DOHH2 (cell line): ENCODE measurements around the gene ZNF860.
"Not testable (repeated sequence)": the region's sequence is repeated elsewhere in the genome, so short reads cannot be mapped to it uniquely, and the experiment has no call there.

Experiments
- H3F3A ChIP-seq: fragments of 200-600 bp; sonication (generic), shearing (Covaris generic); 2 replicates; pipeline ENCODE4 v1.6.0; 2016; ENCODE audit warnings: antibody characterized with exemption, mild to moderate bottlenecking; ENCODE audit not compliant: control insufficient read depth, insufficient read depth
- H3K27ac ChIP-seq: fragments of 200-600 bp; sonication (generic); 2 replicates; pipeline ENCODE4 v1.5.1; 2014; ENCODE audit warnings: low read depth, mild to moderate bottlenecking, low read length, moderate library complexity
- H3K27me3 ChIP-seq: fragments of 200-600 bp; sonication (generic); 2 replicates; pipeline ENCODE4 v1.6.1; 2014; ENCODE audit warnings: mild to moderate bottlenecking, low read length, mixed read lengths; ENCODE audit not compliant: control insufficient read depth
- H3K36me3 ChIP-seq: fragments of 200-600 bp; sonication (generic); 2 replicates; pipeline ENCODE4 v1.6.1; 2014; ENCODE audit warnings: mild to moderate bottlenecking, low read length, moderate library complexity, mixed read lengths; ENCODE audit not compliant: control insufficient read depth
- H3K4me1 ChIP-seq: fragments of 200-600 bp; sonication (generic); 2 replicates; pipeline ENCODE4 v1.6.1; 2014; ENCODE audit warnings: mild to moderate bottlenecking, low read length, mixed read lengths; ENCODE audit not compliant: control insufficient read depth
- H3K4me2 ChIP-seq: fragments of 200-600 bp; sonication (generic); 2 replicates; pipeline ENCODE4 v1.6.0; 2014; ENCODE audit warnings: mild to moderate bottlenecking, low read length, moderate library complexity
- H3K4me3 ChIP-seq: fragments of 200-600 bp; sonication (generic); 2 replicates; pipeline ENCODE4 v1.5.1; 2014; ENCODE audit warnings: mild to moderate bottlenecking, low read length, mixed read lengths
- H3K79me2 ChIP-seq: fragments of 200-600 bp; sonication (generic); 2 replicates; pipeline ENCODE4 v1.6.1; 2014; ENCODE audit warnings: mild to moderate bottlenecking, low read length, mixed read lengths; ENCODE audit not compliant: control insufficient read depth
- H3K9me2 ChIP-seq: fragments of 200-600 bp; sonication (generic); replicated peaks from 2 replicates; pipeline ENCODE4 v1.6.1; 2014; ENCODE audit warnings: mild to moderate bottlenecking, low read length, mixed read lengths; ENCODE audit not compliant: control insufficient read depth
- H3K9me3 ChIP-seq: fragments of 200-600 bp; sonication (generic); 2 replicates; pipeline ENCODE4 v1.6.1; 2014; ENCODE audit warnings: antibody characterized with exemption, low read length, mixed read lengths; ENCODE audit not compliant: control insufficient read depth, insufficient read depth
- H4K20me1 ChIP-seq: fragments of 200-600 bp; sonication (generic); 2 replicates; pipeline ENCODE4 v1.6.0; 2014; ENCODE audit warnings: low read depth, mild to moderate bottlenecking, antibody characterized with exemption, low read length, moderate library complexity; ENCODE audit not compliant: control insufficient read depth, insufficient read depth
- EZH2phosphoT487 ChIP-seq: fragments of 200-600 bp; sonication (generic); IDR thresholded peaks from 2 replicates; pipeline ENCODE4 v1.6.1; 2017; ENCODE audit warnings: borderline replicate concordance, mild to moderate bottlenecking, antibody characterized with exemption, low read length, moderate library complexity, mixed read lengths
- TF ChIP-seq, protein P1 (sequence below): fragments of 200-600 bp; sonication (generic); IDR thresholded peaks from one replicate; pipeline ENCODE4 v1.5.1; 2014; ENCODE audit warnings: antibody characterized with exemption, mild to moderate bottlenecking, low read depth, low read length; ENCODE audit not compliant: poor library complexity, severe bottlenecking

The ZNF860 gene

GRCh38 chr3:32004113-32004765, 22.7 kb downstream of the ZNF860 start:
- no peaks in the 10 kb centered on the region for H4K20me1 ChIP-seq
- no peaks in the 10 kb centered on the region for H3K9me2 ChIP-seq
- no peaks in the 10 kb centered on the region for H3K36me3 ChIP-seq
- H3K79me2 ChIP-seq, result no peaks in the 10 kb centered on the region
- TF ChIP-seq EZH2phosphoT487, result no peak
- TF ChIP-seq, protein P1, sequence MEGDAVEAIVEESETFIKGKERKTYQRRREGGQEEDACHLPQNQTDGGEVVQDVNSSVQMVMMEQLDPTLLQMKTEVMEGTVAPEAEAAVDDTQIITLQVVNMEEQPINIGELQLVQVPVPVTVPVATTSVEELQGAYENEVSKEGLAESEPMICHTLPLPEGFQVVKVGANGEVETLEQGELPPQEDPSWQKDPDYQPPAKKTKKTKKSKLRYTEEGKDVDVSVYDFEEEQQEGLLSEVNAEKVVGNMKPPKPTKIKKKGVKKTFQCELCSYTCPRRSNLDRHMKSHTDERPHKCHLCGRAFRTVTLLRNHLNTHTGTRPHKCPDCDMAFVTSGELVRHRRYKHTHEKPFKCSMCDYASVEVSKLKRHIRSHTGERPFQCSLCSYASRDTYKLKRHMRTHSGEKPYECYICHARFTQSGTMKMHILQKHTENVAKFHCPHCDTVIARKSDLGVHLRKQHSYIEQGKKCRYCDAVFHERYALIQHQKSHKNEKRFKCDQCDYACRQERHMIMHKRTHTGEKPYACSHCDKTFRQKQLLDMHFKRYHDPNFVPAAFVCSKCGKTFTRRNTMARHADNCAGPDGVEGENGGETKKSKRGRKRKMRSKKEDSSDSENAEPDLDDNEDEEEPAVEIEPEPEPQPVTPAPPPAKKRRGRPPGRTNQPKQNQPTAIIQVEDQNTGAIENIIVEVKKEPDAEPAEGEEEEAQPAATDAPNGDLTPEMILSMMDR, result no peak
- no peak overlapping the region for H3K27ac ChIP-seq
- no peaks in the 10 kb centered on the region for H3K27me3 ChIP-seq
- H3F3A ChIP-seq, result no peaks in the 10 kb centered on the region; the same call in 1 of the 2 replicates
- no peaks in the 10 kb centered on the region for H3K9me3 ChIP-seq
- H3K4me1 ChIP-seq, result peaks cover 35% of the 10 kb centered on the region
- H3K4me3 ChIP-seq, result no peak overlapping the region
- no peak overlapping the region for H3K4me2 ChIP-seq

- Histone ChIP-seq H3K4me3 (no peak overlapping the region), H3K27ac (no peak overlapping the region; the same call in 1 of the 2 replicates), H3K4me1 (peaks cover 29% of the 10 kb centered on the region), H4K20me1 (no peaks in the 10 kb centered on the region), H3K27me3 (no peaks in the 10 kb centered on the region), H3K36me3 (no peaks in the 10 kb centered on the region), H3K4me2 (0 out of 2 replicates have a peak overlapping the region, but pooled peaks have one; percentile 60), H3K79me2 (no peaks in the 10 kb centered on the region), H3K9me3 (no peaks in the 10 kb centered on the region), H3K9me2 (no peaks in the 10 kb centered on the region), H3F3A (no peaks in the 10 kb centered on the region; the same call in 1 of the 2 replicates)
- TF ChIP-seq EZH2phosphoT487, result no peak
Observed at GRCh38 chr3:32009101-32009500, 27.6 kb downstream of the ZNF860 start.

DNA sequence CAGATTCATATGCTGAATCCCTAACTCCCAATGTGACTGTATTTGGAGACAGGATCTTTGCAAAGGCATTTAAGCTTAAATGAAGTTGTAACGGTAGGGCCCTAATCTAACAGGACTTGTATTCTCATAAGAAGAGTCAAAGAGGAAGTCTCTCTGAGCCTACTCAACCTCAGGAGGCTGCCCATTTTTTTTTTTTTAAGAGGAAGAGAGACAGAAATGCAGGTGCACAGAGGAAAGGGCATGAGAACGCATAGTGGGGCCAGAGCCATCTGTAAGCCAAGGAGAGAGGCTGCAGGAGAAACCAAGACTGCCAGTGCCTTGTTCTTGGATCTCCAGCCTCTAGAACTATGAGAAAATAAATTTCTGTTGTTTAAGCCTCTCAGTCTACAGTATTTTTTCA, 28.4 kb downstream of the ZNF860 start:
- peaks cover 27% of the 10 kb centered on the region for H3K4me1 ChIP-seq
- H3F3A ChIP-seq, result no peaks in the 10 kb centered on the region; the same call in 1 of the 2 replicates
- peak overlapping the region; percentile 48 for H3K27ac ChIP-seq
- H3K9me2 ChIP-seq, result no peaks in the 10 kb centered on the region
- peak overlapping the region; percentile 60 for H3K4me2 ChIP-seq
- peak overlapping the region; percentile 39; the same call in 1 of the 2 replicates for H3K4me3 ChIP-seq
- H4K20me1 ChIP-seq, result no peaks in the 10 kb centered on the region
- H3K9me3 ChIP-seq, result no peaks in the 10 kb centered on the region
- H3K79me2 ChIP-seq, result no peaks in the 10 kb centered on the region
- H3K36me3 ChIP-seq, result no peaks in the 10 kb centered on the region
- TF ChIP-seq EZH2phosphoT487, result no peak
- TF ChIP-seq, protein P1, result no peak
- no peaks in the 10 kb centered on the region for H3K27me3 ChIP-seq

- not testable (repeated sequence) for H3K27ac ChIP-seq, H3K9me2 ChIP-seq, H3K36me3 ChIP-seq, H3F3A ChIP-seq, H3K27me3 ChIP-seq, H3K79me2 ChIP-seq, H4K20me1 ChIP-seq, H3K4me3 ChIP-seq, H3K9me3 ChIP-seq
- Histone ChIP-seq H3K4me2 (peak overlapping the region; percentile 60), H3K4me1 (peaks cover 27% of the 10 kb centered on the region)
- TF ChIP-seq, protein P1, result peak; percentile 43
Observed at GRCh38 chr3:32010699-32011098, 29.1 kb downstream of the ZNF860 start.

- H4K20me1 ChIP-seq, H3K4me1 ChIP-seq, H3K79me2 ChIP-seq, H3K27ac ChIP-seq, H3K9me3 ChIP-seq, H3K4me3 ChIP-seq, H3K4me2 ChIP-seq, H3K27me3 ChIP-seq, H3K9me2 ChIP-seq, H3F3A ChIP-seq, H3K36me3 ChIP-seq: not testable (repeated sequence)
Observed at GRCh38 chr3:32015638-32016037, 34.1 kb downstream of the ZNF860 start.
